HUES64 (cell line): ENCODE data around the gene DNM3.
A peak's percentile ranks its signal among the peaks of the same experiment; 100 is the strongest.

ENCODE experiments used
- H3K27ac ChIP-seq: 2 replicates; pipeline ENCODE4 v1.7.0; 2013; ENCODE audit warnings: low read depth, low read length, inconsistent platforms
- H3K27me3 ChIP-seq: 2 replicates; pipeline ENCODE4 v1.6.1; 2013; ENCODE audit warnings: mild to moderate bottlenecking, low read length; ENCODE audit not compliant: insufficient read depth
- H3K36me3 ChIP-seq: 2 replicates; pipeline ENCODE4 v1.6.1; 2013; ENCODE audit warnings: mild to moderate bottlenecking, low read length; ENCODE audit not compliant: insufficient read depth
- H3K4me1 ChIP-seq: 2 replicates; pipeline ENCODE4 v1.6.1; 2013; ENCODE audit warnings: mild to moderate bottlenecking, low read length, moderate library complexity; ENCODE audit not compliant: insufficient read depth
- H3K4me3 ChIP-seq: 2 replicates; pipeline ENCODE4 v1.5.1; 2013; ENCODE audit warnings: mild to moderate bottlenecking, low read length, moderate library complexity
- H3K9ac ChIP-seq: 2 replicates; pipeline ENCODE4 v1.6.1; 2013; ENCODE audit warnings: mild to moderate bottlenecking, low read depth, low read length
- H3K9me3 ChIP-seq: 2 replicates; pipeline ENCODE4 v1.6.1; 2013; ENCODE audit warnings: low read depth, low read length; ENCODE audit not compliant: insufficient read depth
- WGBS: fragments of 150-250, 120-280 bp; methylation state at CpG from one replicate; pipeline ENCODE4 v1.1.7; 2013; ENCODE audit warnings: missing lambda C conversion rate; 5-methylcytosine and 5-hydroxymethylcytosine counted together

The DNM3 gene

GRCh38 chr1:172269644-172270043, 428.3 kb downstream of the DNM3 start:
- Histone ChIP-seq H3K27me3 (no peaks in the 10 kb centered on the region), H3K36me3 (no peaks in the 10 kb centered on the region), H3K4me3 (no peak overlapping the region), H3K9ac (no peak overlapping the region), H3K9me3 (no peaks in the 10 kb centered on the region), H3K4me1 (peaks cover 18% of the 10 kb centered on the region; the same call in 1 of the 2 replicates), H3K27ac (no peak overlapping the region)
- WGBS = 93% methylated on average over 3 of the region's 3 CpGs

- Histone ChIP-seq H3K27me3 (no peaks in the 10 kb centered on the region), H3K36me3 (no peaks in the 10 kb centered on the region), H3K4me1 (peaks cover 18% of the 10 kb centered on the region; the same call in 1 of the 2 replicates), H3K4me3 (no peak overlapping the region), H3K9me3 (no peaks in the 10 kb centered on the region), H3K9ac (no peak overlapping the region), H3K27ac (no peak overlapping the region)
- 73% methylated on average over 3 of the region's 3 CpGs for WGBS
Observed at GRCh38 chr1:172270605-172271004, 429.3 kb downstream of the DNM3 start.

- WGBS = 46% methylated on average over 1 of the region's 1 CpG
- H3K9ac ChIP-seq = no peak overlapping the region
- H3K27ac ChIP-seq = no peak overlapping the region
- no peaks in the 10 kb centered on the region for H3K9me3 ChIP-seq
- H3K36me3 ChIP-seq = no peaks in the 10 kb centered on the region
- no peaks in the 10 kb centered on the region for H3K27me3 ChIP-seq
- H3K4me1 ChIP-seq = peaks cover 14% of the 10 kb centered on the region; the same call in 1 of the 2 replicates
- no peak overlapping the region for H3K4me3 ChIP-seq
Observed at GRCh38 chr1:172272087-172272486, 430.8 kb downstream of the DNM3 start.

GRCh38 chr1:172273647-172274396, 432.5 kb downstream of the DNM3 start:
- Histone ChIP-seq H3K9ac (no peak overlapping the region), H3K27me3 (no peaks in the 10 kb centered on the region), H3K36me3 (no peaks in the 10 kb centered on the region), H3K9me3 (no peaks in the 10 kb centered on the region), H3K4me3 (no peak overlapping the region), H3K27ac (no peak overlapping the region), H3K4me1 (peaks cover 24% of the 10 kb centered on the region)
- 95% methylated on average over 4 of the region's 4 CpGs for WGBS

- WGBS = no CpG with 5 or more reads among the region's 1 CpG
- H3K9me3 ChIP-seq = no peaks in the 10 kb centered on the region
- no peak overlapping the region for H3K9ac ChIP-seq
- no peak overlapping the region for H3K27ac ChIP-seq
- peaks cover 26% of the 10 kb centered on the region for H3K4me1 ChIP-seq
- H3K27me3 ChIP-seq = no peaks in the 10 kb centered on the region
- no peak overlapping the region for H3K4me3 ChIP-seq
- no peaks in the 10 kb centered on the region for H3K36me3 ChIP-seq
Observed at GRCh38 chr1:172275478-172275877, 434.2 kb downstream of the DNM3 start.

GRCh38 chr1:172276120-172276818, 435.0 kb downstream of the DNM3 start:
- WGBS = no CpG with 5 or more reads among the region's 2 CpGs
- no peak overlapping the region for H3K27ac ChIP-seq
- H3K9ac ChIP-seq = no peak overlapping the region
- H3K9me3 ChIP-seq = no peaks in the 10 kb centered on the region
- H3K36me3 ChIP-seq = no peaks in the 10 kb centered on the region
- H3K27me3 ChIP-seq = no peaks in the 10 kb centered on the region
- H3K4me3 ChIP-seq = no peak overlapping the region
- H3K4me1 ChIP-seq = peaks cover 26% of the 10 kb centered on the region

GRCh38 chr1:172277275-172277674, 436.0 kb downstream of the DNM3 start:
- no peak overlapping the region for H3K9ac ChIP-seq
- no peaks in the 10 kb centered on the region for H3K9me3 ChIP-seq
- no peaks in the 10 kb centered on the region for H3K27me3 ChIP-seq
- H3K4me3 ChIP-seq = no peak overlapping the region
- WGBS = 75% methylated on average over 1 of the region's 1 CpG
- peaks cover 26% of the 10 kb centered on the region for H3K4me1 ChIP-seq
- H3K27ac ChIP-seq = no peak overlapping the region
- H3K36me3 ChIP-seq = no peaks in the 10 kb centered on the region

- H3K9me3 ChIP-seq = no peaks in the 10 kb centered on the region
- H3K9ac ChIP-seq = no peak overlapping the region
- H3K4me3 ChIP-seq = no peak overlapping the region
- WGBS = 100% methylated on average over 1 of the region's 1 CpG
- H3K27ac ChIP-seq = peak overlapping the region; percentile 37; the same call in 1 of the 2 replicates
- peaks cover 26% of the 10 kb centered on the region for H3K4me1 ChIP-seq
- H3K36me3 ChIP-seq = no peaks in the 10 kb centered on the region
- H3K27me3 ChIP-seq = no peaks in the 10 kb centered on the region
Observed at GRCh38 chr1:172277989-172278388, 436.7 kb downstream of the DNM3 start.

- H3K9ac ChIP-seq = no peak overlapping the region
- no peaks in the 10 kb centered on the region for H3K27me3 ChIP-seq
- no peak overlapping the region for H3K4me3 ChIP-seq
- H3K27ac ChIP-seq = peak overlapping the region; percentile 37; the same call in 1 of the 2 replicates
- H3K9me3 ChIP-seq = no peaks in the 10 kb centered on the region
- no peaks in the 10 kb centered on the region for H3K36me3 ChIP-seq
- WGBS = 40% methylated on average over 1 of the region's 1 CpG
- H3K4me1 ChIP-seq = peaks cover 26% of the 10 kb centered on the region
Observed at GRCh38 chr1:172278478-172278877, 437.2 kb downstream of the DNM3 start.

GRCh38 chr1:172279939-172280636, 438.8 kb downstream of the DNM3 start:
- H3K27me3 ChIP-seq = no peaks in the 10 kb centered on the region
- H3K9me3 ChIP-seq = no peaks in the 10 kb centered on the region
- 81% methylated on average over 3 of the region's 4 CpGs for whole genome bisulfite sequencing
- H3K4me1 ChIP-seq = peaks cover 26% of the 10 kb centered on the region
- no peak overlapping the region for H3K4me3 ChIP-seq
- H3K36me3 ChIP-seq = no peaks in the 10 kb centered on the region
- no peak overlapping the region for H3K9ac ChIP-seq
- no peak overlapping the region for H3K27ac ChIP-seq

GRCh38 chr1:172283766-172284165, 442.5 kb downstream of the DNM3 start:
- no peak overlapping the region for H3K27ac ChIP-seq
- no peak overlapping the region for H3K9ac ChIP-seq
- no peak overlapping the region for H3K4me3 ChIP-seq
- H3K27me3 ChIP-seq = no peaks in the 10 kb centered on the region
- no peaks in the 10 kb centered on the region for H3K36me3 ChIP-seq
- H3K4me1 ChIP-seq = peaks cover 14% of the 10 kb centered on the region
- H3K9me3 ChIP-seq = no peaks in the 10 kb centered on the region
- 100% methylated on average over 2 of the region's 2 CpGs for WGBS
